PC-9 (cell line): Measurements from ENCODE around the gene NTNG1. TPM values are rescaled to one million over a fixed set of nuclear protein-coding genes. Genes with fewer than 3 reads are reported as not detected.
A peak's percentile ranks its signal among the peaks of the same experiment; 100 is the strongest.

ENCODE experiments used
- BruUV-seq: library from RNA; stranded (reverse); fragments of 400-500 nt; replicated peaks from 2 replicates; lab custom pipeline; 2021; lab: Mats Ljungman, UMichigan
- CTCF ChIA-PET: fragments of 300-600 bp; sonication (Branson Sonifier 250); formaldehyde crosslinking; loops from one replicate; lab custom pipeline; 2022; ENCODE audit warnings: antibody characterized with exemption; lab: Charles Lee
- POLR2A ChIA-PET: fragments of 300-600 bp; sonication (Branson Sonifier 250); formaldehyde crosslinking; loops from one replicate; lab custom pipeline; 2022; ENCODE audit warnings: antibody characterized with exemption; ENCODE audit not compliant: unreplicated experiment; lab: Charles Lee
- DNase-seq, 2 experiments: peaks; one replicate each; pipeline versions ENCODE4 v3.0.0 to v3.0.0-alpha.2; 2015 to 2022; ENCODE audit warnings: mixed read lengths in 1 of 2
- H2AFZ ChIP-seq: fragments of 200-600 bp; sonication (generic); 2 replicates; pipeline ENCODE4 v1.8.1; 2017; ENCODE audit warnings: antibody characterized with exemption
- H3F3A ChIP-seq: fragments of 200-600 bp; sonication (generic); 2 replicates; pipeline ENCODE4 v1.8.1; 2017; ENCODE audit warnings: antibody characterized with exemption, mild to moderate bottlenecking, low read depth; ENCODE audit not compliant: insufficient read depth
- H3K27ac ChIP-seq: fragments of 200-600 bp; sonication (generic); 2 replicates; pipeline ENCODE4 v1.6.1; 2016; ENCODE audit warnings: mixed run types
- H3K27me3 ChIP-seq: fragments of 200-600 bp; sonication (generic); 2 replicates; pipeline ENCODE4 v1.6.1; 2016; ENCODE audit warnings: low read depth, mixed run types; ENCODE audit not compliant: insufficient read depth
- H3K36me3 ChIP-seq: fragments of 200-600 bp; sonication (generic); 2 replicates; pipeline ENCODE4 v1.6.1; 2016; ENCODE audit warnings: low read depth, mixed run types
- H3K4me1 ChIP-seq: fragments of 200-600 bp; sonication (generic); replicated peaks from 2 replicates; pipeline ENCODE4 v1.6.1; 2016; ENCODE audit warnings: mixed run types; ENCODE audit not compliant: insufficient read depth
- H3K4me2 ChIP-seq: fragments of 200-600 bp; sonication (generic); 2 replicates; pipeline ENCODE4 v1.6.1; 2017; ENCODE audit warnings: mixed run types
- H3K4me3 ChIP-seq: fragments of 200-600 bp; sonication (generic); 2 replicates; pipeline ENCODE4 v1.6.1; 2016; ENCODE audit warnings: mixed run types
- H3K79me2 ChIP-seq: fragments of 200-600 bp; sonication (generic); 2 replicates; pipeline ENCODE4 v1.6.1; 2017; ENCODE audit warnings: low read depth, mixed run types
- H3K9me2 ChIP-seq: fragments of 200-600 bp; sonication (generic); 2 replicates; pipeline ENCODE4 v1.8.1; 2017; ENCODE audit warnings: mild to moderate bottlenecking; ENCODE audit not compliant: insufficient read depth
- H3K9me3 ChIP-seq: fragments of 200-600 bp; sonication (generic); 2 replicates; pipeline ENCODE4 v1.8.1; 2016; ENCODE audit warnings: low read depth; ENCODE audit not compliant: insufficient read depth
- H4K20me1 ChIP-seq: fragments of 200-600 bp; sonication (generic); 2 replicates; pipeline ENCODE4 v1.8.1; 2017; ENCODE audit not compliant: insufficient read depth
- EZH2 ChIP-seq: fragments of 200-600 bp; sonication (generic); IDR thresholded peaks from 2 replicates; pipeline ENCODE4 v1.8.0; 2017; ENCODE audit warnings: antibody characterized with exemption, low read depth
- intact Hi-C: fragments of 100-400 bp; cut with micrococcal nuclease; formaldehyde crosslinking; loops from one replicate; pipeline ENCODE4 v1.10.0; 2022; ENCODE audit not compliant: unreplicated experiment
- total RNA-seq: library from RNA; stranded (reverse); gene quantifications from 2 replicates; pipeline ENCODE4 v1.2.3, GENCODE V29; 2021
- TF ChIP-seq, protein P1 (sequence below): fragments of 200-600 bp; sonication (generic); conservative IDR thresholded peaks from 2 replicates; pipeline ENCODE4 v1.6.1; 2017; ENCODE audit warnings: mixed run types, antibody characterized with exemption, mild to moderate bottlenecking, moderate library complexity

NTNG1 gene
- total RNA-seq, 1 experiment from 2014 or later, result not detected

DNA sequence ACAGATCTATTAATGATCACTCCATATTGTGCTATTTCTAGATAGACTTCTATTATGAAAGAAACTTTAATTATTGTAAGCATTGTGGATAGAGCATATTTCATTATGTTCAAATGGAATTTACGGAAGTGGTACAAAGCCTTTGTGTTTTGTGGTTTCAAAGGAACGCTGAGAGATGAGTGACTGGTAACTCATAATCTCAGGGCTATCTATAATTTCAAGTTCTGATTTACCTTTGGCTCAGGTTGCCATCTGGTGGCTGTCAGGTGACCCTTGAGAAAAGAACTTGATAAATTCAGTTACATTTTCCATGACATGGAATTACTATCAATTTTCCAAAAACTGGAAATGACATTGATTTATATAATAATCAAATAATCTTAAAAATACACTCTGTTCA, 12.2 kb downstream of the NTNG1 start:
- Histone ChIP-seq H3K36me3 (no peaks in the 10 kb centered on the region), H3F3A (no peaks in the 10 kb centered on the region), H3K4me1 (no peaks in the 10 kb centered on the region), H3K79me2 (no peaks in the 10 kb centered on the region), H3K4me3 (no peak overlapping the region), H3K4me2 (no peak overlapping the region), H2AFZ (no peak overlapping the region), H3K27me3 (no peaks in the 10 kb centered on the region), H3K9me2 (no peaks in the 10 kb centered on the region), H3K27ac (no peak overlapping the region), H4K20me1 (no peaks in the 10 kb centered on the region), H3K9me3 (no peaks in the 10 kb centered on the region)
- POLR2A ChIA-PET, result no interaction called here
- DNase-seq, result peak in 1 of 2 experiments; percentile 53
- CTCF ChIA-PET, result no interaction called here
- no TSS peak for BruUV-seq
- intact Hi-C loops, result no loop called here
- no peak for TF ChIP-seq EZH2
- TF ChIP-seq, protein P1, sequence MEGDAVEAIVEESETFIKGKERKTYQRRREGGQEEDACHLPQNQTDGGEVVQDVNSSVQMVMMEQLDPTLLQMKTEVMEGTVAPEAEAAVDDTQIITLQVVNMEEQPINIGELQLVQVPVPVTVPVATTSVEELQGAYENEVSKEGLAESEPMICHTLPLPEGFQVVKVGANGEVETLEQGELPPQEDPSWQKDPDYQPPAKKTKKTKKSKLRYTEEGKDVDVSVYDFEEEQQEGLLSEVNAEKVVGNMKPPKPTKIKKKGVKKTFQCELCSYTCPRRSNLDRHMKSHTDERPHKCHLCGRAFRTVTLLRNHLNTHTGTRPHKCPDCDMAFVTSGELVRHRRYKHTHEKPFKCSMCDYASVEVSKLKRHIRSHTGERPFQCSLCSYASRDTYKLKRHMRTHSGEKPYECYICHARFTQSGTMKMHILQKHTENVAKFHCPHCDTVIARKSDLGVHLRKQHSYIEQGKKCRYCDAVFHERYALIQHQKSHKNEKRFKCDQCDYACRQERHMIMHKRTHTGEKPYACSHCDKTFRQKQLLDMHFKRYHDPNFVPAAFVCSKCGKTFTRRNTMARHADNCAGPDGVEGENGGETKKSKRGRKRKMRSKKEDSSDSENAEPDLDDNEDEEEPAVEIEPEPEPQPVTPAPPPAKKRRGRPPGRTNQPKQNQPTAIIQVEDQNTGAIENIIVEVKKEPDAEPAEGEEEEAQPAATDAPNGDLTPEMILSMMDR, result peak; percentile 56

DNA sequence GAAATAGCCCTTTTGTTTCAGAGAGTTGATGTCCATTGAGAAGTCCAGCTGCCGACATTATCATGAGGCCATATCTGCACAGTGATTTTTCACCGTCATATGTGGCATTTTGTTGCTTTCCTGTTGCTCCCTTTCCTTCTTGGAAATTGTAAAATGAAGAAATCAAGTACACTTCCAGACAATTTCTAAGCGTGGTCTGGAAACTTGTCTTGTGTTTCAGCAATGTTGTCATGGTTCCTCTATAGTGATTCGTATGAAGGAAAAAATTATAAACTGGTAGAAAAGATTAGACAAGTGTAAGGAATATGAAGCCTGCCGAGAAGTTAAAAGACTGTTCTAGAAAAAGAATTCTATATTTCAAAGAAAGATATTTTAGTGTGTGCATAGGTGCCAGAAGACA, 17.7 kb downstream of the NTNG1 start:
- Histone ChIP-seq H3K27me3 (no peaks in the 10 kb centered on the region), H3K4me3 (no peak overlapping the region), H3K79me2 (no peaks in the 10 kb centered on the region), H3K9me2 (no peaks in the 10 kb centered on the region), H3K9me3 (no peaks in the 10 kb centered on the region), H3K36me3 (no peaks in the 10 kb centered on the region), H3K27ac (no peak overlapping the region), H3F3A (no peaks in the 10 kb centered on the region), H3K4me2 (no peak overlapping the region), H2AFZ (no peak overlapping the region), H3K4me1 (no peaks in the 10 kb centered on the region), H4K20me1 (no peaks in the 10 kb centered on the region)
- BruUV-seq, result no TSS peak
- ChIA-PET POLR2A (no interaction called here), CTCF (no interaction called here)
- intact Hi-C loops, result no loop called here
- no peak for DNase-seq
- no peak for TF ChIP-seq EZH2
- TF ChIP-seq, protein P1, result no peak

DNA sequence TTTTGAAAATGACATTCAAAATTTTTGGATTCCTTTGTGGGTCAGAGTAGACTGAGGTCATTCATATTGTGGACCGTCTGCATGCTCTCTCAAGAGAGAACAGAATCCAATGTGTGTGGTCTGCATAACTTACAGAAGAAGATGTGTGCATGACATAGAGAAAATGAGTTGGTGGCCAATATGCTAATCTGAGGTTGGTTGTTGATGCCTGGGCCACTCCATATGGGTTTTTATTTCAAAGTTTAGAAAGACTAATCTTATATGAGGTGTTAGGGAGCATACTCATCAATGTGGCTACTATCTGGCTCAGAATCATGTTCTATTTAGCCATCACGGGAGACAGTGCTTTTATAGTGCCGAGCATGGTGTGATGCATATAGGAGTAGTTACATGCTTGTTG, 18.2 kb downstream of the NTNG1 start:
- Histone ChIP-seq H3K4me1 (no peaks in the 10 kb centered on the region), H2AFZ (no peak overlapping the region), H3F3A (no peaks in the 10 kb centered on the region), H3K4me3 (no peak overlapping the region), H3K36me3 (no peaks in the 10 kb centered on the region), H3K9me2 (no peaks in the 10 kb centered on the region), H3K9me3 (peaks cover 4% of the 10 kb centered on the region; the same call in 1 of the 2 replicates), H4K20me1 (no peaks in the 10 kb centered on the region), H3K4me2 (no peak overlapping the region), H3K27me3 (no peaks in the 10 kb centered on the region), H3K27ac (no peak overlapping the region), H3K79me2 (no peaks in the 10 kb centered on the region)
- no TSS peak for BruUV-seq
- DNase-seq, result no peak
- ChIA-PET POLR2A (no interaction called here), CTCF (no interaction called here)
- intact Hi-C loops, result no loop called here
- TF ChIP-seq EZH2, result no peak
- TF ChIP-seq, protein P1, result no peak
